ENCODE results near the gene ACAP3.

The ACAP3 gene

GRCh38 chr1:1294250-1294890 is 13.4 kb downstream of the ACAP3 start:
- no peak overlapping the region for H3K4me2 ChIP-seq (ENCODE audit: low read length)
- no peak overlapping the region for H3K4me3 ChIP-seq (ENCODE audit: low read length)
- no peak overlapping the region for H3K27ac ChIP-seq (ENCODE audit: low read length)
- H3K4me1 ChIP-seq (ENCODE audit: low read length): no peaks in the 10 kb centered on the region
- H3K9me3 ChIP-seq (ENCODE audit: insufficient read depth, low read length): no peaks in the 10 kb centered on the region
- H4K20me1 ChIP-seq (ENCODE audit: insufficient read depth, low read length): no peaks in the 10 kb centered on the region
- no peaks in the 10 kb centered on the region for H3K79me2 ChIP-seq (ENCODE audit: low read length)
- no peaks in the 10 kb centered on the region for H3K27me3 ChIP-seq (ENCODE audit: low read depth, low read length)
- H2AFZ ChIP-seq (ENCODE audit: low read depth, low read length): no peak overlapping the region
- no peaks in the 10 kb centered on the region for H3K36me3 ChIP-seq (replicated peaks; ENCODE audit: low read depth, low read length)
- H3K9ac ChIP-seq (ENCODE audit: low read length): no peak overlapping the region
- TF ChIP-seq EZH2phosphoT487 (IDR thresholded peaks at IDR 0.05; ENCODE audit: low read depth): no peak
- TF ChIP-seq, protein P1, sequence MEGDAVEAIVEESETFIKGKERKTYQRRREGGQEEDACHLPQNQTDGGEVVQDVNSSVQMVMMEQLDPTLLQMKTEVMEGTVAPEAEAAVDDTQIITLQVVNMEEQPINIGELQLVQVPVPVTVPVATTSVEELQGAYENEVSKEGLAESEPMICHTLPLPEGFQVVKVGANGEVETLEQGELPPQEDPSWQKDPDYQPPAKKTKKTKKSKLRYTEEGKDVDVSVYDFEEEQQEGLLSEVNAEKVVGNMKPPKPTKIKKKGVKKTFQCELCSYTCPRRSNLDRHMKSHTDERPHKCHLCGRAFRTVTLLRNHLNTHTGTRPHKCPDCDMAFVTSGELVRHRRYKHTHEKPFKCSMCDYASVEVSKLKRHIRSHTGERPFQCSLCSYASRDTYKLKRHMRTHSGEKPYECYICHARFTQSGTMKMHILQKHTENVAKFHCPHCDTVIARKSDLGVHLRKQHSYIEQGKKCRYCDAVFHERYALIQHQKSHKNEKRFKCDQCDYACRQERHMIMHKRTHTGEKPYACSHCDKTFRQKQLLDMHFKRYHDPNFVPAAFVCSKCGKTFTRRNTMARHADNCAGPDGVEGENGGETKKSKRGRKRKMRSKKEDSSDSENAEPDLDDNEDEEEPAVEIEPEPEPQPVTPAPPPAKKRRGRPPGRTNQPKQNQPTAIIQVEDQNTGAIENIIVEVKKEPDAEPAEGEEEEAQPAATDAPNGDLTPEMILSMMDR (IDR thresholded peaks at IDR 0.05; ENCODE audit: low read depth, low read length): no peak

DNA sequence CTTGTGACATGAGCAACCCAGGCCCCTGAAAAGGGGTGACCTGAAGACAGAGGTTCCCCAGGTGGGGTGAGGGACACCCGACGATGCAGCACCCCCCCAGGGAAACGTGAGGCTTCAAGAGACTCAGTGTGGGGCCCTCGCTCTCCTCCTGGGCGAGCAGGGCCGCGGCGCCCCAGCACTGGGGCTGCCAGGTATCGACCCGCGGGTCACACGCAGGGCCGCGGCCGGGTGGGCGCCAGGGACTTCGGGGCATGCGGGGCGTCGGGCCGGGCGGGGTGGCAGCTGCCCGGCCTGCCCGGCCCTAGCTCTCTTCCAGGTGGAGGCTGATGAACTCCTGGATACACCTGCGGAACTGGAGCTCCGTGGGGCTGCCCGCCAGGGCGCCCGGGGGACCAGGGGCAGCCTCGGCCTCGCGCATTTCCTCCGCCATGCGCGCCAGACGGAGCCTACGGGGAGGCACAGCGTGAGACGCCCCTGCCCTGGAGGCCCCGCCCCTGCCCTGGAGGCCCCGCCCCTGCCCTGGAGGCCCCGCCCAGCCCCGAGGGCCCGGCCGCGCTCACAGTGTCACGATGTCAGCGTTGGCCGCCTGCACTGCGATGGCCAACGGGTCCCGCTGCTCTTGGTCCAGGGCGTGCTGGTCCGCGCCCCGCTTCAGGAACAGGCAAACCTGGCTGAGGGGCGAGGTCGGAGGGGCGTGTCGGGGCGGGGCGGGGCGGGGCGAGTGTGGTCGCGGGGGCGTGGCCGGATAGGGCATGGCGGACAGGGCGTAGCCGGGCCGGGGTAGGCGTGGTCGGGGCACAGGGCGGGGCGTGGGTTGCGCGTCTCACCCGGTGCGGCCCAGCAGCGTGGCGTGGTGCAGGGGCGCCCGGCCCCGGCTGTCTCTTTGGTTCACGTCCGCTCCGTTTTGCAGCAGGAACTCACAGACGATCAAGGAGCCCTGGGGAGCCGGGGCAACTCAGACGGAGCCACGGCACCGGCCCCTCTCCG is 14.2 kb downstream of the ACAP3 start:
- H3K4me1 ChIP-seq (ENCODE audit: low read length): no peaks in the 10 kb centered on the region
- H3K9ac ChIP-seq (ENCODE audit: low read length): no peak overlapping the region
- H3K27me3 ChIP-seq (ENCODE audit: low read depth, low read length): no peaks in the 10 kb centered on the region
- H4K20me1 ChIP-seq (ENCODE audit: insufficient read depth, low read length): no peaks in the 10 kb centered on the region
- H3K9me3 ChIP-seq (ENCODE audit: insufficient read depth, low read length): no peaks in the 10 kb centered on the region
- H3K27ac ChIP-seq (ENCODE audit: low read length): no peak overlapping the region
- no peak overlapping the region for H3K4me3 ChIP-seq (ENCODE audit: low read length)
- no peak overlapping the region for H3K4me2 ChIP-seq (ENCODE audit: low read length)
- TF ChIP-seq, protein P1 (IDR thresholded peaks at IDR 0.05; ENCODE audit: low read depth, low read length): no peak
- no peak for TF ChIP-seq EZH2phosphoT487 (IDR thresholded peaks at IDR 0.05; ENCODE audit: low read depth)
- H2AFZ ChIP-seq (ENCODE audit: low read depth, low read length): no peak overlapping the region
- H3K79me2 ChIP-seq (ENCODE audit: low read length): no peaks in the 10 kb centered on the region
- H3K36me3 ChIP-seq (replicated peaks; ENCODE audit: low read depth, low read length): no peaks in the 10 kb centered on the region

DNA sequence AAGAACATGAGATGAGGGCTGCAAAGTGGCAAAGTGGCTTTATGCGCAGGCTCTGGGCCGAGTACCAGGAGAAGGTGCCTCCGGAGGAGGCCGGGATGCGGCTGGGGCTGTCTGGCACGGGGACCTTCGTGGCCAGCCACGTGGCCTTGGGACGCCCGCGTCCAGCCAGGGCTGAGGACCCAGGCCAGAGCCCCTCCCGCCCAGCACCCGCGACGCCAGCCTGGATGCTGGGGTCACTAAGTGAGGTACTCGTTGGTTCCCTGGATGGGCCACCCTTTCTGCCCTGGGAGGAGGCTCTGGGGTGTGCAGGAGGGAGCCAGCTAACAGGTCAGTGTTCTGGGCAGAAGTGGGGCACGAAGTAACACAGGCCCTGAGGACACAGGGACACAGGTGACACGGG is 14.9 kb downstream of the ACAP3 start:
- Histone ChIP-seq H3K27me3 (ENCODE audit: low read depth, low read length) (no peaks in the 10 kb centered on the region), H3K4me3 (ENCODE audit: low read length) (no peak overlapping the region), H2AFZ (ENCODE audit: low read depth, low read length) (no peak overlapping the region), H3K4me1 (ENCODE audit: low read length) (no peaks in the 10 kb centered on the region), H3K27ac (ENCODE audit: low read length) (no peak overlapping the region), H3K79me2 (ENCODE audit: low read length) (no peaks in the 10 kb centered on the region), H4K20me1 (ENCODE audit: insufficient read depth, low read length) (no peaks in the 10 kb centered on the region), H3K9ac (ENCODE audit: low read length) (no peak overlapping the region), H3K9me3 (ENCODE audit: insufficient read depth, low read length) (no peaks in the 10 kb centered on the region), H3K4me2 (ENCODE audit: low read length) (no peak overlapping the region), H3K36me3 (replicated peaks; ENCODE audit: low read depth, low read length) (no peaks in the 10 kb centered on the region)
- no peak for TF ChIP-seq EZH2phosphoT487 (IDR thresholded peaks at IDR 0.05; ENCODE audit: low read depth)
- TF ChIP-seq, protein P1 (IDR thresholded peaks at IDR 0.05; ENCODE audit: low read depth, low read length): no peak

DNA sequence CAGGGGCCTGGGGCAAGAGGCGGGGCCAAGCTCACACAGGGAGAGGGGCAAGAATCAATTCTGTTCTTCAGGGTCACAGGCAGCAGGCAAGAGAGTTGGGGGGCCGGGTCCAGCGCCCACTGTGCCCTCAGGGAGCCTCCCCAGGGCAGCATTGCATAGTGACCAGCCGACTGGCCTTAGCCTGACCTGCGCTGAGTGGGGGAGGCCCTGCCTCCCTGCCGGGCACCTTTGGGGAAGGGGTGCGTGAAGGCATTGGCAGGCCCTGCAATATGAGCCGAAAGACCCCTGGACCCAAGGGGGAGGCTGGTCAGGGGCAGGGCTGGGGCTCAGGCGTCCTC is 15.3 kb downstream of the ACAP3 start:
- H3K27me3 ChIP-seq (ENCODE audit: low read depth, low read length): no peaks in the 10 kb centered on the region
- no peaks in the 10 kb centered on the region for H4K20me1 ChIP-seq (ENCODE audit: insufficient read depth, low read length)
- H3K36me3 ChIP-seq (replicated peaks; ENCODE audit: low read depth, low read length): no peaks in the 10 kb centered on the region
- no peaks in the 10 kb centered on the region for H3K79me2 ChIP-seq (ENCODE audit: low read length)
- no peaks in the 10 kb centered on the region for H3K4me1 ChIP-seq (ENCODE audit: low read length)
- no peaks in the 10 kb centered on the region for H3K9me3 ChIP-seq (ENCODE audit: insufficient read depth, low read length)
- H3K4me3 ChIP-seq (ENCODE audit: low read length): no peak overlapping the region
- H3K27ac ChIP-seq (ENCODE audit: low read length): no peak overlapping the region
- H2AFZ ChIP-seq (ENCODE audit: low read depth, low read length): no peak overlapping the region
- H3K4me2 ChIP-seq (ENCODE audit: low read length): no peak overlapping the region
- no peak overlapping the region for H3K9ac ChIP-seq (ENCODE audit: low read length)
- no peak for TF ChIP-seq EZH2phosphoT487 (IDR thresholded peaks at IDR 0.05; ENCODE audit: low read depth)
- TF ChIP-seq, protein P1 (IDR thresholded peaks at IDR 0.05; ENCODE audit: low read depth, low read length): no peak

Data from OCI-LY3 (cell line).